ENCODE data around the gene SNRNP200. TPM values are rescaled to one million over a fixed set of nuclear protein-coding genes. Genes with fewer than 3 reads are reported as not detected.
"Not testable (repeated sequence)": the region's sequence is repeated elsewhere in the genome, so short reads cannot be mapped to it uniquely, and the experiment has no call there.

SNRNP200 gene
- polyA plus RNA-seq, 3 donors, result 187 to 201 (median 193) TPM

- DNase-seq (ENCODE audit: extremely low read depth in 1 of 11, low read depth in 9 of 11, low spot score in 4 of 11), result no peak
These were observed 43.9 kb downstream of the SNRNP200 start for GRCh38 chr2:96261328-96262003.

GRCh38 chr2:96260387-96261260 lies 44.7 kb downstream of the SNRNP200 start:
- DNase-seq (ENCODE audit: extremely low read depth in 1 of 11, low read depth in 9 of 11, low spot score in 4 of 11), result peak in 4 of 11 donors; percentile 27 to 59 (median 50)

- DNase-seq (ENCODE audit: extremely low read depth in 1 of 11, low read depth in 9 of 11, low spot score in 4 of 11), result no peak
These were observed 45.8 kb downstream of the SNRNP200 start for GRCh38 chr2:96259497-96259921.

- DNase-seq (ENCODE audit: extremely low read depth in 1 of 11, low read depth in 9 of 11, low spot score in 4 of 11), result no peak
These were observed 47.0 kb downstream of the SNRNP200 start for GRCh38 chr2:96258166-96259022.

GRCh38 chr2:96257744-96258143 lies 47.6 kb downstream of the SNRNP200 start:
- not testable (repeated sequence) for DNase-seq (ENCODE audit: extremely low read depth in 1 of 11, low read depth in 9 of 11, low spot score in 4 of 11)

GRCh38 chr2:96256611-96257113 lies 48.7 kb downstream of the SNRNP200 start:
- DNase-seq (ENCODE audit: extremely low read depth in 1 of 11, low read depth in 9 of 11, low spot score in 4 of 11), result no peak

- no peak for DNase-seq (ENCODE audit: extremely low read depth in 1 of 11, low read depth in 9 of 11, low spot score in 4 of 11)
These were observed 50.8 kb downstream of the SNRNP200 start for GRCh38 chr2:96254571-96254970.

- DNase-seq (ENCODE audit: extremely low read depth in 1 of 11, low read depth in 9 of 11, low spot score in 4 of 11), result no peak
These were observed 52.3 kb downstream of the SNRNP200 start for GRCh38 chr2:96253006-96253405.

GRCh38 chr2:96252526-96252925 lies 52.8 kb downstream of the SNRNP200 start:
- no peak for DNase-seq (ENCODE audit: extremely low read depth in 1 of 11, low read depth in 9 of 11, low spot score in 4 of 11)

- peak in 6 of 11 donors; percentile 53 to 87 (median 66) for DNase-seq (ENCODE audit: extremely low read depth in 1 of 11, low read depth in 9 of 11, low spot score in 4 of 11)
These were observed 53.5 kb downstream of the SNRNP200 start for GRCh38 chr2:96251721-96252292.

- no peak for DNase-seq (ENCODE audit: extremely low read depth in 1 of 11, low read depth in 9 of 11, low spot score in 4 of 11)
These were observed 55.2 kb downstream of the SNRNP200 start for GRCh38 chr2:96250188-96250587.

GRCh38 chr2:96249654-96250053 lies 55.7 kb downstream of the SNRNP200 start:
- DNase-seq (ENCODE audit: extremely low read depth in 1 of 11, low read depth in 9 of 11, low spot score in 4 of 11), result no peak

GRCh38 chr2:96248624-96249023 lies 56.7 kb downstream of the SNRNP200 start:
- DNase-seq (ENCODE audit: extremely low read depth in 1 of 11, low read depth in 9 of 11, low spot score in 4 of 11), result no peak

- no peak for DNase-seq (ENCODE audit: extremely low read depth in 1 of 11, low read depth in 9 of 11, low spot score in 4 of 11)
These were observed 57.5 kb downstream of the SNRNP200 start for GRCh38 chr2:96247896-96248295.

- DNase-seq (ENCODE audit: extremely low read depth in 1 of 11, low read depth in 9 of 11, low spot score in 4 of 11), result no peak
These were observed 58.3 kb downstream of the SNRNP200 start for GRCh38 chr2:96247009-96247408.

GRCh38 chr2:96245609-96246390 lies 59.5 kb downstream of the SNRNP200 start:
- DNase-seq (ENCODE audit: extremely low read depth in 1 of 11, low read depth in 9 of 11, low spot score in 4 of 11), result no peak

GRCh38 chr2:96243843-96244242 lies 61.5 kb downstream of the SNRNP200 start:
- DNase-seq (ENCODE audit: extremely low read depth in 1 of 11, low read depth in 9 of 11, low spot score in 4 of 11), result no peak
